Midbrain (tissue), 1 donor: Measurements from ENCODE around the gene SZRD1.

Experiments used
- DNase-seq: peaks from one replicate; lab custom pipeline; 2025; lab: John Stamatoyannopoulos, UW

The SZRD1 gene

GRCh38 chr1:16440470-16441281, 73.6 kb downstream of the SZRD1 start, which contains the start of gene NECAP2:
Gene NECAP2, plus strand, starts transcription at chr1:16440724. Its CDS starts 38 bp downstream, at chr1:16440762.
- peak; percentile 91 for DNase-seq

- no peak for DNase-seq
These were observed 74.2 kb downstream of the SZRD1 start for GRCh38 chr1:16441282-16441665.

- DNase-seq, result no peak
These were observed 75.2 kb downstream of the SZRD1 start for GRCh38 chr1:16442265-16442664.

- no peak for DNase-seq
These were observed 75.9 kb downstream of the SZRD1 start for GRCh38 chr1:16442941-16443340.

- DNase-seq, result no peak
These were observed 77.1 kb downstream of the SZRD1 start for GRCh38 chr1:16443975-16444770.

GRCh38 chr1:16445052-16445451, 78.0 kb downstream of the SZRD1 start:
- DNase-seq, result no peak

GRCh38 chr1:16446116-16446515, 79.1 kb downstream of the SZRD1 start:
- no peak for DNase-seq

GRCh38 chr1:16447641-16448040, 80.6 kb downstream of the SZRD1 start:
- no peak for DNase-seq
